HG03460 (cell line): Measurements from ENCODE around the gene GLRA2.

ENCODE experiments used
- ATAC-seq: cut with Tn5 transposase; IDR thresholded peaks from one replicate; pipeline ENCODE4 v1.9.1; 2021; ENCODE audit not compliant: unreplicated experiment

The GLRA2 gene

GRCh38 chrX:14529290-14529989 lies at the start of gene GLRA2:
Gene GLRA2, plus strand, starts transcription at chrX:14529536. Its CDS starts 522 bp downstream, at chrX:14530058.
- ATAC-seq, result no peak

- ATAC-seq, result no peak
Observed at GRCh38 chrX:14489437-14489836, 39.9 kb upstream of the GLRA2 start.

GRCh38 chrX:14491689-14492088 lies 37.6 kb upstream of the GLRA2 start:
- ATAC-seq, result no peak

GRCh38 chrX:14496674-14497073 lies 32.7 kb upstream of the GLRA2 start:
- ATAC-seq, result no peak

- peak; percentile 76 for ATAC-seq
Observed at GRCh38 chrX:14497184-14497666, 32.1 kb upstream of the GLRA2 start.

GRCh38 chrX:14501327-14501726 lies 28.0 kb upstream of the GLRA2 start:
- ATAC-seq, result no peak

- ATAC-seq, result no peak
Observed at GRCh38 chrX:14504960-14505538, 24.3 kb upstream of the GLRA2 start.

- ATAC-seq, result no peak
Observed at GRCh38 chrX:14505648-14506047, 23.7 kb upstream of the GLRA2 start.

- ATAC-seq, result no peak
Observed at GRCh38 chrX:14506866-14507265, 22.5 kb upstream of the GLRA2 start.

- ATAC-seq, result no peak
Observed at GRCh38 chrX:14508025-14508690, 21.2 kb upstream of the GLRA2 start.

- no peak for ATAC-seq
Observed at GRCh38 chrX:14509325-14510057, 19.8 kb upstream of the GLRA2 start.

GRCh38 chrX:14528629-14529289 lies 577 bp upstream of the GLRA2 start:
- ATAC-seq, result no peak

GRCh38 chrX:14533867-14534266 lies 4.5 kb downstream of the GLRA2 start:
- ATAC-seq, result no peak

GRCh38 chrX:14546190-14546589 lies 16.9 kb downstream of the GLRA2 start:
- no peak for ATAC-seq

- ATAC-seq, result no peak
Observed at GRCh38 chrX:14554131-14554715, 24.9 kb downstream of the GLRA2 start.

- ATAC-seq, result no peak
Observed at GRCh38 chrX:14564058-14564457, 34.7 kb downstream of the GLRA2 start.

- no peak for ATAC-seq
Observed at GRCh38 chrX:14573161-14573560, 43.8 kb downstream of the GLRA2 start.

- no peak for ATAC-seq
Observed at GRCh38 chrX:14581081-14581480, 51.7 kb downstream of the GLRA2 start.

GRCh38 chrX:14584548-14584947 lies 55.2 kb downstream of the GLRA2 start:
- no peak for ATAC-seq

GRCh38 chrX:14590216-14590615 lies 60.9 kb downstream of the GLRA2 start:
- ATAC-seq, result no peak
